ENCODE results near the gene GNG4.

The GNG4 gene

GRCh38 chr1:235558621-235559169 lies 90.9 kb downstream of the GNG4 start:
- Histone ChIP-seq H2AFZ (no peak overlapping the region), H3K36me3 (ENCODE audit: control insufficient read depth, insufficient read depth, low read length) (no peaks in the 10 kb centered on the region), H3K9ac (no peak overlapping the region), H3K4me1 (no peaks in the 10 kb centered on the region), H3K27me3 (ENCODE audit: control insufficient read depth, insufficient read depth, low read length) (no peaks in the 10 kb centered on the region), H3K9me3 (ENCODE audit: control insufficient read depth, low read length) (no peaks in the 10 kb centered on the region), H3K27ac (no peak overlapping the region), H3K4me3 (ENCODE audit: low read depth, low read length) (no peak overlapping the region), H3K79me2 (no peaks in the 10 kb centered on the region), H3K4me2 (ENCODE audit: low read length) (no peak overlapping the region)
- TF ChIP-seq, protein P1, sequence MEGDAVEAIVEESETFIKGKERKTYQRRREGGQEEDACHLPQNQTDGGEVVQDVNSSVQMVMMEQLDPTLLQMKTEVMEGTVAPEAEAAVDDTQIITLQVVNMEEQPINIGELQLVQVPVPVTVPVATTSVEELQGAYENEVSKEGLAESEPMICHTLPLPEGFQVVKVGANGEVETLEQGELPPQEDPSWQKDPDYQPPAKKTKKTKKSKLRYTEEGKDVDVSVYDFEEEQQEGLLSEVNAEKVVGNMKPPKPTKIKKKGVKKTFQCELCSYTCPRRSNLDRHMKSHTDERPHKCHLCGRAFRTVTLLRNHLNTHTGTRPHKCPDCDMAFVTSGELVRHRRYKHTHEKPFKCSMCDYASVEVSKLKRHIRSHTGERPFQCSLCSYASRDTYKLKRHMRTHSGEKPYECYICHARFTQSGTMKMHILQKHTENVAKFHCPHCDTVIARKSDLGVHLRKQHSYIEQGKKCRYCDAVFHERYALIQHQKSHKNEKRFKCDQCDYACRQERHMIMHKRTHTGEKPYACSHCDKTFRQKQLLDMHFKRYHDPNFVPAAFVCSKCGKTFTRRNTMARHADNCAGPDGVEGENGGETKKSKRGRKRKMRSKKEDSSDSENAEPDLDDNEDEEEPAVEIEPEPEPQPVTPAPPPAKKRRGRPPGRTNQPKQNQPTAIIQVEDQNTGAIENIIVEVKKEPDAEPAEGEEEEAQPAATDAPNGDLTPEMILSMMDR (IDR thresholded peaks at IDR 0.05) = no peak

GRCh38 chr1:235557495-235557894 lies 92.1 kb downstream of the GNG4 start:
- H3K27ac ChIP-seq = no peak overlapping the region

DNA sequence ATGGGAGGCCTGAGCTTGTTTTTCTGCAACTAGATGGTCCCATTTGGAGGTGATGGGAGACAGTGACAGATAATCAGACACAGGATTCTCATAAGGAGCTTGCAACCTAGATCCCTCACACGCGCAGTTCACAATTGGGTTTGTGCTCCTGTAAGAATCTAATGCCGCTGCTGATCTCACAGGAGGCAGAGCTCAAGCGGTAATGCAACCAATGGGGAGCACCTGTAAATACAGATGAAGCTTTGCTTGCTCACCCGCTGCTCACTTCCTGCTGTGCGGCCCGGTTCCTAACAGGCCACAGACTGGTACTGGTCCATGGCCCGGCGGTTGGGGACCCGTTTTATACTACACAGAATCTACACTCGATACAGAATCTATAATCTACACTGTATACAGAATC lies 92.8 kb downstream of the GNG4 start:
- Histone ChIP-seq H3K4me2 (ENCODE audit: low read length) (no peak overlapping the region), H3K27ac (no peak overlapping the region), H3K79me2 (no peaks in the 10 kb centered on the region), H2AFZ (no peak overlapping the region), H3K27me3 (ENCODE audit: control insufficient read depth, insufficient read depth, low read length) (no peaks in the 10 kb centered on the region), H3K4me1 (no peaks in the 10 kb centered on the region), H3K4me3 (ENCODE audit: low read depth, low read length) (no peak overlapping the region), H3K9ac (no peak overlapping the region), H3K36me3 (ENCODE audit: control insufficient read depth, insufficient read depth, low read length) (no peaks in the 10 kb centered on the region), H3K9me3 (ENCODE audit: control insufficient read depth, low read length) (no peaks in the 10 kb centered on the region)
- TF ChIP-seq, protein P1 (IDR thresholded peaks at IDR 0.05) = no peak

More at GRCh38 chr1:235557495-235557894, 92.1 kb downstream of the GNG4 start:
- Histone ChIP-seq H2AFZ (no peak overlapping the region), H3K9me3 (ENCODE audit: control insufficient read depth, low read length) (no peaks in the 10 kb centered on the region), H3K4me1 (no peaks in the 10 kb centered on the region), H3K79me2 (no peaks in the 10 kb centered on the region), H3K9ac (no peak overlapping the region), H3K4me3 (ENCODE audit: low read depth, low read length) (no peak overlapping the region), H3K27me3 (ENCODE audit: control insufficient read depth, insufficient read depth, low read length) (no peaks in the 10 kb centered on the region), H3K36me3 (ENCODE audit: control insufficient read depth, insufficient read depth, low read length) (no peaks in the 10 kb centered on the region), H3K4me2 (ENCODE audit: low read length) (no peak overlapping the region)
- TF ChIP-seq, protein P1 (IDR thresholded peaks at IDR 0.05) = no peak

DNA sequence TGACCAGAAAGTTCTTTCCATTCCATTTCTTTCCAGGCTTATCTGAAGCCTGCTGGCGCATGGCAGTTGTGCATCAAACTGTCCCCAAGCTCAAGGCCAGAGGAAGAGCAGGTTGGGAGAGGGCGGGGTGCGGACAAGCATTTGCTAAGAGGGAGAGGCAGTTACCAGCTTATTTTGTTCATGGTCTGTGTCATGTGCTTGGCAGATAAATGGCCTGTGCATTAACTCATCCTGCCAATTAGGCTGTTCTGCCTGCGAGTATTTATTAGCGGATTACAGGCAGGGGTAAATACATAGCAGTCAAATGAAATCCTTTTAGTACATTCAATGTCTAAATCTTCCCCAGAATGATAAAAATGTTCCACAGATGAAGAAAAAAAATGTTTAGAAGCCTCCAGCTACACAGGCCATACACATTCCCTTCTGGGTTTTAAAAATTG lies 96.5 kb downstream of the GNG4 start:
- Histone ChIP-seq H3K4me1 (no peaks in the 10 kb centered on the region), H3K9ac (no peak overlapping the region), H3K4me2 (ENCODE audit: low read length) (no peak overlapping the region), H3K27me3 (ENCODE audit: control insufficient read depth, insufficient read depth, low read length) (no peaks in the 10 kb centered on the region), H3K79me2 (no peaks in the 10 kb centered on the region), H3K9me3 (ENCODE audit: control insufficient read depth, low read length) (no peaks in the 10 kb centered on the region), H3K27ac (no peak overlapping the region), H3K36me3 (ENCODE audit: control insufficient read depth, insufficient read depth, low read length) (no peaks in the 10 kb centered on the region), H3K4me3 (ENCODE audit: low read depth, low read length) (no peak overlapping the region), H2AFZ (no peak overlapping the region)
- TF ChIP-seq, protein P1 (IDR thresholded peaks at IDR 0.05) = no peak

GRCh38 chr1:235552146-235552716 lies 97.4 kb downstream of the GNG4 start:
- Histone ChIP-seq H3K27me3 (ENCODE audit: control insufficient read depth, insufficient read depth, low read length) (no peaks in the 10 kb centered on the region), H3K36me3 (ENCODE audit: control insufficient read depth, insufficient read depth, low read length) (no peaks in the 10 kb centered on the region), H2AFZ (no peak overlapping the region), H3K4me3 (ENCODE audit: low read depth, low read length) (no peak overlapping the region), H3K4me1 (no peaks in the 10 kb centered on the region), H3K4me2 (ENCODE audit: low read length) (no peak overlapping the region), H3K9ac (no peak overlapping the region), H3K9me3 (ENCODE audit: control insufficient read depth, low read length) (no peaks in the 10 kb centered on the region), H3K79me2 (no peaks in the 10 kb centered on the region), H3K27ac (no peak overlapping the region)
- TF ChIP-seq, protein P1 (IDR thresholded peaks at IDR 0.05) = no peak

Data from parathyroid adenoma (tissue), 2 donors.